ENCODE data around the gene SPAG5.
A peak's percentile ranks its signal among the peaks of the same experiment; 100 is the strongest.
"Not testable (repeated sequence)": the region's sequence is repeated elsewhere in the genome, so short reads cannot be mapped to it uniquely, and the experiment has no call there.

Gene SPAG5

GRCh38 chr17:28580959-28581358 is 17.9 kb downstream of the SPAG5 start:
- TF ChIP-seq CTCF (IDR thresholded peaks at IDR 0.05; ENCODE audit: control extremely low read depth, extremely low read depth, low read depth, missing control alignments): no peak
- CTCF ChIA-PET: interaction anchor here (0.9 to 1.6 kb wide), 5 partner anchors 9 to 33 kb away, joined by 3 read pairs; partner anchors contain the start of genes PIGS and RSKR
- POLR2A ChIA-PET: no interaction called here

GRCh38 chr17:28579526-28579925 is 19.3 kb downstream of the SPAG5 start:
- POLR2A ChIA-PET: no interaction called here
- peak; percentile 48 for DNase-seq (ENCODE audit: extremely low spot score)
- CTCF ChIA-PET: interaction anchor here (1.1 to 3.0 kb wide), 7 partner anchors 8 to 39 kb away, joined by 3 to 12 read pairs (median 3); partner anchors contain the start of gene PIGS
- TF ChIP-seq CTCF (IDR thresholded peaks at IDR 0.05; ENCODE audit: control extremely low read depth, extremely low read depth, low read depth, missing control alignments): no peak

More at GRCh38 chr17:28580959-28581358, 17.9 kb downstream of the SPAG5 start:
- no peak for DNase-seq (ENCODE audit: extremely low spot score)

- no peak for DNase-seq (ENCODE audit: extremely low spot score)
- POLR2A ChIA-PET: interaction anchor here (0.5 to 1.2 kb wide), 2 partner anchors 21 to 206 kb away, joined by 3 to 4 read pairs; no protein-coding TSS in a partner anchor
- CTCF ChIA-PET: interaction anchor here (1.2 to 3.0 kb wide), 7 partner anchors 9 to 40 kb away, joined by 3 to 12 read pairs (median 3); no protein-coding TSS in a partner anchor
- TF ChIP-seq CTCF (IDR thresholded peaks at IDR 0.05; ENCODE audit: control extremely low read depth, extremely low read depth, low read depth, missing control alignments): no peak
Observed at GRCh38 chr17:28578246-28579195, 20.3 kb downstream of the SPAG5 start.

GRCh38 chr17:28577466-28577824 is 21.4 kb downstream of the SPAG5 start:
- ChIA-PET CTCF (interaction anchor here (0.9 to 3.0 kb wide), 5 partner anchors 15 to 66 kb away, joined by 3 to 12 read pairs (median 5); no protein-coding TSS in a partner anchor), POLR2A (interaction anchor here (1.3 kb wide), 1 partner anchor 22 kb away, joined by 8 read pairs; no protein-coding TSS in a partner anchor)
- DNase-seq (ENCODE audit: extremely low spot score): no peak
- no peak for TF ChIP-seq CTCF (IDR thresholded peaks at IDR 0.05; ENCODE audit: control extremely low read depth, extremely low read depth, low read depth, missing control alignments)

DNA sequence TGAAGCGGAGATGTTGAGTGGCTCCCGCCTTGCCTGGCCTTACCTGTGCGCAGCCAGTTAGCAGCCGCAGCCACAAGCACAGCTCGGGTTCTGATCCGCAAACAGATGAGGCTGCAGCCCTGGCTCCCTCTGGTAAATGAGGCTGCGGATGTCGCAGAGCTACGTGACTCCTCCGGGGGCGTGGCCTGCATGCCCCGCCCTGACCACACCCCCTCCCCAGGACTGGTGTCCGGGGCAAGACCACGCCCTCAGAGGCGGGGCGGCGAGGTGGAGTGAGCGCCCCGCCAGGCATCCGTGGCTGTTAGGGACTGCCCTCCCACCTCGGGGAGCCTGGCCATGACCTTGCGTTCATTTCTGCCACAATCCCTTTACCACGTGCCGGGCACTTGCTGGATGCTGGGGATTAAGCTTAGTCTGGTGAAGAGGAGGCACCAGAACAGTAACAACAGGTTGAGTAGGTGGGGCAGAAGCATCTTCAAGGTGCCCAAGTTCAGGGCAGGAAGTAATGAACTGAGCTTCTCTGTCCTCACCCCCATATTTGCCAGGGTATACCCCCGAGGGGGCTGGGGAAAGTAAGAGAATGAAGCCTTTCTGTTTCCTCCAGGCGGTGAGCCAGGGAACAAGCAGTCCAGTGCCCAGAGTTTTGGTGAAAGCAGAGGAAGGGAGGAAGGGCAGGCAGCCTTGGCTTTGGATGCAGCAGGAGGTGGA is 21.9 kb downstream of the SPAG5 start, which contains the start of gene ALDOC:
Gene ALDOC (minus strand): TSS at position 138 of the 708 bp plus-strand sequence. CDS start 1,363 bp downstream, outside the sequence.
- CTCF ChIA-PET: interaction anchor here (0.6 to 3.0 kb wide), 7 partner anchors 16 to 67 kb away, joined by 3 to 12 read pairs (median 5); no protein-coding TSS in a partner anchor
- no peak for TF ChIP-seq CTCF (IDR thresholded peaks at IDR 0.05; ENCODE audit: control extremely low read depth, extremely low read depth, low read depth, missing control alignments)
- POLR2A ChIA-PET: interaction anchor here (0.6 to 1.3 kb wide), 5 partner anchors 8 to 145 kb away, joined by 3 to 8 read pairs (median 3); partner anchors contain the start of genes BLTP2 and RPL23A
- DNase-seq (ENCODE audit: extremely low spot score): peak; percentile 99

DNA sequence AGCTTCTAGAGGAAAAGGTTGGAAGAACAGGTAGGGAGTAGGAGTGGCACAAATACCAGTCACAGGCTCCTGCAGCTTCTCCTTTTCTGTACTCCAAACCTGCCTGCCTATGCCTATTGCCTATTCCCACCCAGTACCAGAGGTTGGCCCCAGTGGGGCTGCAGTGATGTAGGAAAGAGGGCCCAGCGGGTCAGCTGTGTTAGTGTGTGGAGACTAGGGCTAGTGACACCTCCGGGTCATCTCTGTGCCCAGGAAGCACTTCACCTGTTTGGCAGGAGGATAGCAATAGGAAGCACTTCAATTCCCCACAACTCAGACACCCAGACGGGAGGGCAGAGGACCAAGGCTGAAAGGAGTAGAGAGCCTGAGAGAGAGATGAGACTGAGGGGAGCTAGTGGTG is 22.8 kb downstream of the SPAG5 start:
- POLR2A ChIA-PET: interaction anchor here (1.2 kb wide), 2 partner anchors 9 to 16 kb away, joined by 3 to 5 read pairs; no protein-coding TSS in a partner anchor
- DNase-seq (ENCODE audit: extremely low spot score): not testable (repeated sequence)
- CTCF ChIA-PET: interaction anchor here (1.1 to 1.6 kb wide), 3 partner anchors 10 to 21 kb away, joined by 3 to 9 read pairs (median 6); no protein-coding TSS in a partner anchor

All from GM10248 (cell line).